Activated CD4-positive, alpha-beta memory T cell treated with anti-CD3 and anti-CD28 coated beads for 36 hours (primary cell): ENCODE results near the gene TUBB1. TPM values are rescaled to one million over a fixed set of nuclear protein-coding genes. Genes with fewer than 3 reads are reported as not detected.

Experiments
- CTCF ChIA-PET: fragments of 350-600 bp; sonication (Branson Sonifier 250); formaldehyde crosslinking; loops from one replicate; lab custom pipeline; 2021; ENCODE audit warnings: antibody characterized with exemption, inconsistent platforms; lab: Charles Lee
- POLR2A ChIA-PET: fragments of 350-600 bp; sonication (Branson Sonifier 250); formaldehyde crosslinking; loops from one replicate; lab custom pipeline; 2021; ENCODE audit warnings: antibody characterized with exemption; lab: Charles Lee
- DNase-seq: peaks from one replicate; pipeline ENCODE4 v3.0.0-alpha.2; 2020
- H3K27ac Mint-ChIP-seq: one replicate; pipeline ENCODE4 v1.8.0; 2021; ENCODE audit warnings: mixed read lengths
- H3K27me3 Mint-ChIP-seq: one replicate; pipeline ENCODE4 v1.8.0; 2021; ENCODE audit warnings: mixed read lengths
- H3K36me3 Mint-ChIP-seq: one replicate; pipeline ENCODE4 v1.8.0; 2021; ENCODE audit warnings: mixed read lengths
- H3K4me1 Mint-ChIP-seq: one replicate; pipeline ENCODE4 v1.8.0; 2021; ENCODE audit warnings: low read depth, mixed read lengths
- H3K4me3 Mint-ChIP-seq: one replicate; pipeline ENCODE4 v1.8.0; 2021; ENCODE audit warnings: mild to moderate bottlenecking, mixed read lengths
- H3K9me3 Mint-ChIP-seq: one replicate; pipeline ENCODE4 v1.8.0; 2021; ENCODE audit warnings: mixed read lengths
- intact Hi-C: fragments of 100-400 bp; cut with micrococcal nuclease; formaldehyde crosslinking; loops from one replicate; pipeline ENCODE4 v1.15.1; 2023
- total RNA-seq, 2 experiments: library from RNA; stranded (reverse); gene quantifications; one replicate each; pipeline ENCODE4 v1.2.3, GENCODE V29; 2021

The TUBB1 gene
- total RNA-seq, 2 experiments from 2014 or later, result not detected

GRCh38 chr20:59048681-59049030, 29.4 kb downstream of the TUBB1 start:
- Mint-ChIP-seq H3K36me3 (no peaks in the 10 kb centered on the region), H3K4me3 (no peak overlapping the region), H3K9me3 (no peaks in the 10 kb centered on the region), H3K27me3 (no peaks in the 10 kb centered on the region), H3K4me1 (peaks cover 26% of the 10 kb centered on the region), H3K27ac (no peak overlapping the region)
- ChIA-PET CTCF (interaction anchor here (1.2 kb wide), 1 partner anchor 173 kb away, joined by 5 read pairs; no protein-coding TSS in a partner anchor), POLR2A (no interaction called here)
- no peak for DNase-seq
- intact Hi-C loops, result loop anchor here (1.0 to 2.0 kb wide), 2 partner anchors 16 to 26 kb away; partner anchors contain the start of gene ATP5F1E

- intact Hi-C loops, result no loop called here
- Mint-ChIP-seq H3K9me3 (no peaks in the 10 kb centered on the region), H3K36me3 (no peaks in the 10 kb centered on the region), H3K27me3 (no peaks in the 10 kb centered on the region), H3K27ac (no peak overlapping the region), H3K4me1 (peaks cover 19% of the 10 kb centered on the region), H3K4me3 (no peak overlapping the region)
- no peak for DNase-seq
- POLR2A ChIA-PET, result no interaction called here
- CTCF ChIA-PET, result no interaction called here
Observed at GRCh38 chr20:59050437-59050836, 31.2 kb downstream of the TUBB1 start.

- CTCF ChIA-PET, result no interaction called here
- POLR2A ChIA-PET, result no interaction called here
- Mint-ChIP-seq H3K9me3 (no peaks in the 10 kb centered on the region), H3K4me1 (peaks cover 16% of the 10 kb centered on the region), H3K27ac (no peak overlapping the region), H3K27me3 (peaks cover 1% of the 10 kb centered on the region), H3K36me3 (no peaks in the 10 kb centered on the region), H3K4me3 (no peak overlapping the region)
- DNase-seq, result no peak
- intact Hi-C loops, result no loop called here
Observed at GRCh38 chr20:59051666-59052185, 32.5 kb downstream of the TUBB1 start.

- DNase-seq, result no peak
- H3K36me3 Mint-ChIP-seq, result no peaks in the 10 kb centered on the region
- ChIA-PET POLR2A (no interaction called here), CTCF (interaction anchor here (1.0 to 2.2 kb wide), 5 partner anchors 29 to 155 kb away, joined by 3 to 10 read pairs (median 3); no protein-coding TSS in a partner anchor)
- H3K27me3 Mint-ChIP-seq, result peaks cover 1% of the 10 kb centered on the region
- intact Hi-C loops, result no loop called here
- no peaks in the 10 kb centered on the region for H3K4me1 Mint-ChIP-seq
- no peaks in the 10 kb centered on the region for H3K9me3 Mint-ChIP-seq
- no peak overlapping the region for H3K27ac Mint-ChIP-seq
- H3K4me3 Mint-ChIP-seq, result no peak overlapping the region
Observed at GRCh38 chr20:59055302-59055701, 36.1 kb downstream of the TUBB1 start.

GRCh38 chr20:59062081-59062480, 42.9 kb downstream of the TUBB1 start:
- no peak overlapping the region for H3K27ac Mint-ChIP-seq
- CTCF ChIA-PET, result no interaction called here
- no peaks in the 10 kb centered on the region for H3K9me3 Mint-ChIP-seq
- no peaks in the 10 kb centered on the region for H3K27me3 Mint-ChIP-seq
- POLR2A ChIA-PET, result no interaction called here
- H3K4me1 Mint-ChIP-seq, result no peaks in the 10 kb centered on the region
- H3K4me3 Mint-ChIP-seq, result no peak overlapping the region
- intact Hi-C loops, result no loop called here
- H3K36me3 Mint-ChIP-seq, result no peaks in the 10 kb centered on the region
- no peak for DNase-seq

GRCh38 chr20:59063358-59064213, 44.4 kb downstream of the TUBB1 start:
- H3K9me3 Mint-ChIP-seq, result no peaks in the 10 kb centered on the region
- H3K4me1 Mint-ChIP-seq, result no peaks in the 10 kb centered on the region
- H3K27ac Mint-ChIP-seq, result no peak overlapping the region
- ChIA-PET CTCF (interaction anchor here (1.2 to 1.9 kb wide), 3 partner anchors 9 to 144 kb away, joined by 3 to 8 read pairs (median 4); no protein-coding TSS in a partner anchor), POLR2A (no interaction called here)
- intact Hi-C loops, result no loop called here
- H3K27me3 Mint-ChIP-seq, result no peaks in the 10 kb centered on the region
- H3K36me3 Mint-ChIP-seq, result no peaks in the 10 kb centered on the region
- no peak for DNase-seq
- H3K4me3 Mint-ChIP-seq, result no peak overlapping the region

GRCh38 chr20:59064214-59064722, 45.0 kb downstream of the TUBB1 start:
- intact Hi-C loops, result no loop called here
- DNase-seq, result no peak
- ChIA-PET CTCF (interaction anchor here (1.2 to 1.9 kb wide), 4 partner anchors 10 to 143 kb away, joined by 3 to 8 read pairs (median 4); no protein-coding TSS in a partner anchor), POLR2A (no interaction called here)
- no peaks in the 10 kb centered on the region for H3K4me1 Mint-ChIP-seq
- no peaks in the 10 kb centered on the region for H3K9me3 Mint-ChIP-seq
- H3K27ac Mint-ChIP-seq, result no peak overlapping the region
- H3K27me3 Mint-ChIP-seq, result no peaks in the 10 kb centered on the region
- no peaks in the 10 kb centered on the region for H3K36me3 Mint-ChIP-seq
- no peak overlapping the region for H3K4me3 Mint-ChIP-seq

GRCh38 chr20:59068534-59068933, 49.3 kb downstream of the TUBB1 start:
- Mint-ChIP-seq H3K4me3 (no peak overlapping the region), H3K9me3 (no peaks in the 10 kb centered on the region), H3K27ac (no peak overlapping the region), H3K4me1 (peaks cover 2% of the 10 kb centered on the region), H3K27me3 (peaks cover 13% of the 10 kb centered on the region), H3K36me3 (no peaks in the 10 kb centered on the region)
- ChIA-PET CTCF (interaction anchor here (0.6 kb wide), 1 partner anchor 22 kb away, joined by 3 read pairs; no protein-coding TSS in a partner anchor), POLR2A (no interaction called here)
- intact Hi-C loops, result no loop called here
- DNase-seq, result no peak

- intact Hi-C loops, result no loop called here
- peaks cover 17% of the 10 kb centered on the region for H3K27me3 Mint-ChIP-seq
- H3K27ac Mint-ChIP-seq, result no peak overlapping the region
- peaks cover 7% of the 10 kb centered on the region for H3K4me1 Mint-ChIP-seq
- H3K4me3 Mint-ChIP-seq, result no peak overlapping the region
- no peaks in the 10 kb centered on the region for H3K36me3 Mint-ChIP-seq
- no peak for DNase-seq
- no peaks in the 10 kb centered on the region for H3K9me3 Mint-ChIP-seq
- POLR2A ChIA-PET, result no interaction called here
- CTCF ChIA-PET, result no interaction called here
Observed at GRCh38 chr20:59069026-59069425, 49.8 kb downstream of the TUBB1 start.

- intact Hi-C loops, result no loop called here
- peaks cover 29% of the 10 kb centered on the region for H3K4me1 Mint-ChIP-seq
- no peaks in the 10 kb centered on the region for H3K9me3 Mint-ChIP-seq
- POLR2A ChIA-PET, result no interaction called here
- no peak for DNase-seq
- H3K36me3 Mint-ChIP-seq, result no peaks in the 10 kb centered on the region
- peaks cover 27% of the 10 kb centered on the region for H3K27me3 Mint-ChIP-seq
- H3K27ac Mint-ChIP-seq, result no peak overlapping the region
- CTCF ChIA-PET, result interaction anchor here (1.0 kb wide), 1 partner anchor 136 kb away, joined by 3 read pairs; no protein-coding TSS in a partner anchor
- no peak overlapping the region for H3K4me3 Mint-ChIP-seq
Observed at GRCh38 chr20:59071216-59071615, 52.0 kb downstream of the TUBB1 start.

- H3K36me3 Mint-ChIP-seq, result no peaks in the 10 kb centered on the region
- DNase-seq, result no peak
- ChIA-PET POLR2A (no interaction called here), CTCF (interaction anchor here (1.7 to 2.0 kb wide), 3 partner anchors 9 to 134 kb away, joined by 4 to 7 read pairs (median 5); no protein-coding TSS in a partner anchor)
- no peaks in the 10 kb centered on the region for H3K9me3 Mint-ChIP-seq
- peaks cover 46% of the 10 kb centered on the region for H3K4me1 Mint-ChIP-seq
- H3K27me3 Mint-ChIP-seq, result peaks cover 31% of the 10 kb centered on the region
- no peak overlapping the region for H3K4me3 Mint-ChIP-seq
- no peak overlapping the region for H3K27ac Mint-ChIP-seq
- intact Hi-C loops, result no loop called here
Observed at GRCh38 chr20:59073582-59073981, 54.4 kb downstream of the TUBB1 start.

GRCh38 chr20:59074456-59074855, 55.2 kb downstream of the TUBB1 start:
- peaks cover 31% of the 10 kb centered on the region for H3K27me3 Mint-ChIP-seq
- peaks cover 47% of the 10 kb centered on the region for H3K4me1 Mint-ChIP-seq

More at GRCh38 chr20:59074456-59074855, 55.2 kb downstream of the TUBB1 start:
- intact Hi-C loops, result loop anchor here (1.0 kb wide), 1 partner anchor 26 kb away; no protein-coding TSS in a partner anchor
- no peak overlapping the region for H3K27ac Mint-ChIP-seq
- peak overlapping the region; percentile 18 for H3K4me3 Mint-ChIP-seq
- no peaks in the 10 kb centered on the region for H3K36me3 Mint-ChIP-seq
- DNase-seq, result no peak
- ChIA-PET CTCF (interaction anchor here (1.7 to 2.0 kb wide), 3 partner anchors 8 to 133 kb away, joined by 4 to 7 read pairs (median 5); no protein-coding TSS in a partner anchor), POLR2A (no interaction called here)
- no peaks in the 10 kb centered on the region for H3K9me3 Mint-ChIP-seq
